GM20431 (cell line): ENCODE results near the gene OR2H1.
"Not testable (repeated sequence)": the region's sequence is repeated elsewhere in the genome, so short reads cannot be mapped to it uniquely, and the experiment has no call there.

ENCODE experiments used
- in situ Hi-C: fragments of 300-500 bp; cut with MseI, MboI; formaldehyde crosslinking; loops from one replicate; pipeline ENCODE4 v1.15.0; 2020; ENCODE audit warnings: low sequenced_read_pairs; ENCODE audit not compliant: unreplicated experiment

OR2H1 gene

GRCh38 chr6:29456971-29457370 lies at the start of gene OR2H1, which contains the start of gene OR11A1:
TSS of gene OR2H1 (plus strand) at chr6:29457155. CDS start at chr6:29461770, 4,615 bp downstream.
TSS of gene OR11A1 (minus strand) at chr6:29457071. CDS start at chr6:29427641, 29,430 bp downstream.
- in situ Hi-C loops, result no loop called here

GRCh38 chr6:29414588-29414987 lies 42.4 kb upstream of the OR2H1 start, which contains the start of gene OR12D1:
TSS of gene OR12D1 (plus strand) at chr6:29414928.
- in situ Hi-C loops, result no loop called here

- in situ Hi-C loops, result no loop called here
These were observed 37.4 kb upstream of the OR2H1 start for GRCh38 chr6:29419516-29419915.

DNA sequence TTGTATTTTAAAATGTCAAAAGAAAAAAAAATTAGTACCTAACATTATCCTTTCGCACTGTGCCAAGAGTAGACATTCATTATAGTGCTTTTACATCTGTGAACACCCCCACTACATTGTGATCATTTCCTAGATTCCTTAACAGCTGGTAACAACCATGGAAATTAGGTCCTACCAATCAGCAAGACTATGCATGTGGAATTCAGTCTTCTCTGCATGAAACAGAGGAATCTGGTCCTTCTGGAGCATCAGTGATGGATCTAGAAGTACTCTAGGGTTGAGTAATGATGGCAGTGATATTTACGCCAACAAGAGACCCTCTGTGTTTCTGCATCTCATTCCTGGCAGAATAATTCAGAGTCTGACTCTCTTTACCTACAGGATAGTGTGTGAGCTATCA lies 32.8 kb upstream of the OR2H1 start:
- in situ Hi-C loops, result no loop called here

DNA sequence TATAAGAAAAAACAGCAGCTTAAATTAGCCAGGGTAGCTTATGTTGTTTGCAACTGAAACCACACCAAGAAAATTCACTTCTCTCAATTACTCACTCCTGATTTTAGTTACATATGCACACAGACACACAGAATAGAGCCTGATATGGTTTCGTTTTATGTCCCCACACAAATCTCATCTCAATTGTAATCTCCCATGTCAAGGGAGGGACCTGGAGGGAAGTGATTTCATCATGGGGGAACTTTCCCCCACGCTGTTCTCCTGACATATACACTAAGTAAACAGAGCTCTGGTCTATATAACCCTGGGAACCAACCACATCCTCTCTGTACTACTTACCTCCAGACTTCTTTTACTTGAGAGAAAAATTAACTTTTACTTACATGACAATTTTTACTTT lies 32.4 kb upstream of the OR2H1 start:
- in situ Hi-C loops, result no loop called here

DNA sequence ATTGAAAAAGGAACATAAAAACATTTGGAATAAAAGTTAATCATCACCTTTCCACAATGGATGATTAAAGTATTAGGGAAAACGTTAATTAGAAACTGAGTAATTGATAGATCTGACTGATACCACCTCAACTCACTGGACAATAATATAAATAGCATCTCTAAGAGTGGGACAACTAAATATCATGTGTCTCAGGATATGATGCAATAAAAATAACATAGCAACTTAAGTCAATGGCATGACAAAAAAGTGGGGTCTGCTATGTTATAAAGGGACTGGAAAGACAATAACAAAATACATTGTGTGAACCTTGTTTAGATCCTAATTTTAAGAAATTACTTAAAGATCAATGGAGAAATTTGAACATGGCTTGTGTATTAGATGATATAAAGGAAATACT lies 31.9 kb upstream of the OR2H1 start:
- in situ Hi-C loops, result no loop called here

DNA sequence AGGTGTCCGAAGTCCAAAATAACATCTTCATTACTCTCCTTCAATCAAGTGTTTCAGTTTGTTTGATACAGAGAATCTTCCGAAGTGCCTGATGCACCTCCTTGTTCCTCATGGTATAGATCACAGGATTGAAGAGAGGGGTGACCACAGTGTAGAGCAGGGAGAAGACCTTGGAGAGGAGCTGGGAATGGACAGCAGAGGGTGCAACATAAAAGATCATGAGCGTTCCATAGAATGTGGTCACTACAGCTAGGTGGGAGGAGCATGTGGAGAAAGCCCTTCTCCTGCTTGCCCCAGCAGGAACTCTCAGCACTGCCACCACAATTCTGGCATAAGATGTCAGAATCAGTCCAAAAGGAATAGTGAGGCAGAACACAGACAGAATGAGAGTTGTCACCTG lies 30.3 kb upstream of the OR2H1 start:
- in situ Hi-C loops, result no loop called here

DNA sequence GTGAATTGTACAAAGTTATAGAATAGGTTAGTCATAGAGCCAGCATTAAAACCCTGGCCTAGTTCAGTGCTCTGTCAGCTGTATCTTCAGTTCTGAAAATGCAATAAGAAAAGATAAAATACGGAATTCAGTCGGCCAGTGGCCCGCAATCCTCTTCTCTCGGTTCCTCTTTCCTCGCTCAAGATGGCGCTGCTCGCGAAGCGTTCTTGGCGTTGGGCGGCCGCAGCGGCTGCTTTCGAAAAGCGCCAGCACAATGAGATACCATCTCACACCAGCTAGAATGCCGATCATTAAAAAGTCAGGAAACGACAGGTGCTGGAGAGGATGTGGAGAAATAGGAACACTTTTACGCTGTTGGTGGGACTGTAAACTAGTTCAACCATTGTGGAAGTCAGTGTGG lies 20.2 kb upstream of the OR2H1 start:
- in situ Hi-C loops, result not testable (repeated sequence)

GRCh38 chr6:29439006-29439405 lies 17.9 kb upstream of the OR2H1 start, which contains the start of gene OR10C1:
TSS of gene OR10C1 (plus strand) at chr6:29439306. CDS start at chr6:29440016, 710 bp downstream.
- in situ Hi-C loops, result no loop called here

DNA sequence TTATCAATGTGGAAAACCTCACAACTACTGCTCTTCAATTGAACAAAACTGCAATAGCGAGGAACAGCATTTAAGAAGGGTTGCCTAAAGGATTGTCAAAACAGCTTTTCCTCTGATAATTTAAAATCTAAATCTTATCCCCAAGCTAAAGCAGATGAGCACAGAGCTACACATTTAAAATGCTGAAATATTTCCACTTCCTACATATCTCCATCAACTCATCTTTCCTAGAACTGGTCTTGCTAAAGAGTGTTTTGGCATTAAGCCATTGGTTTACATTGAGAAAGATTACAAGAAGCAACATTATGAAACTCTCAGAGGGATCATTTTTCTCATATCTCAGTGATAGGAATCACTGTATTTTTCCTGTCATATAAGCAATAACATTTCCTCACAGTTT lies 14.2 kb upstream of the OR2H1 start:
- in situ Hi-C loops, result no loop called here

GRCh38 chr6:29444031-29444430 lies 12.9 kb upstream of the OR2H1 start:
- in situ Hi-C loops, result not testable (repeated sequence)

DNA sequence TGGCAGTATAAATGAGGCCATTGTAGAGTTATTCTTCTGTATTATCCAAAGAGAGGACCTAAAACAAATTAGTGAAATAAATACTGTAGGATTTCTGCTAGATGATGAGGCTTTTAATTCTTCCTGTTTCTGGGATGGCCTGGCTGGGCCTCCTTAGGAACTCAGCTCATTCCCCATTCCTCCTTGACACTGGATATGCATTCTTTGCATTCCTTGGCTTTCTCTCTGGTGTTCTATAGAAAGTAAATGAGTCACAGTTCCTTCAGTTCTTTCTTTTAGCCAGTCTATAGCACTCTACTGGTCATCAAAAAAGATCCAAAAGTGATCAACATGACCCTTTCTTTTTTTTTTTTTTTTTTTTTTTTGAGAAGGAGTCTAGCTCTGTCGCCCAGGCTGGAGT lies 9.3 kb upstream of the OR2H1 start:
- in situ Hi-C loops, result no loop called here

DNA sequence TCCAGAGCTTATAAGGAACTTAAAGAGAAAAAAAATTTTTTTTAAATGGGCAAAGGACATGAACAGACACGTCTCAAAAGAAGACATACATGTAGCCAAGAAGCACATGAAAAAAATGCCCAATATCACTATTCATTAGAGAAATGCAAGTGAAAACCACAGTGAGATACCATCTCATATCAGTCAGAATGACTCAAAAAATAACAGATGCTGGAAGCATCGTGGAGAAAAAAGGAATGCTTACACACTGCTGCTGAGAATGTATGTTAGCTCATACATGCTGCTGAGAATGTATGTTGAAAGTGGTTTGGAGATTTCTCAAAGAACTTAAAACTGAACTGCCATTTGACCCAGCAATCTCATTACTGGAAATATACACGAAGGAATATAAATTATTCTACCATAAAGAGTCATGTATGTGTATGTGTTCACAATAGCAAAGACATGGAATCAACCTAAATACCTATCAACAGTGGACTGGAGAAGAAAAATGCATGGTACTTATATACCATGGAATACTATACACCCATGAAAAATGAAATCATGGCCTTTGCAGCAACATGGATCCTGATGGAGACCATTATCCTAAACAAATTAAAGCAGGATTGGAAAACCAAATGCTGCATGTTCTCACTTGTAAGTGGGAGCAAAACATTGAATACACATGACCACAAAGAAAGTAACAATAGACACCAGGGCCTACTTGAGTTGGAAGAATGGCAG lies 5.3 kb upstream of the OR2H1 start:
- in situ Hi-C loops, result no loop called here

- in situ Hi-C loops, result no loop called here
These were observed 4.3 kb downstream of the OR2H1 start for GRCh38 chr6:29461021-29461814.

DNA sequence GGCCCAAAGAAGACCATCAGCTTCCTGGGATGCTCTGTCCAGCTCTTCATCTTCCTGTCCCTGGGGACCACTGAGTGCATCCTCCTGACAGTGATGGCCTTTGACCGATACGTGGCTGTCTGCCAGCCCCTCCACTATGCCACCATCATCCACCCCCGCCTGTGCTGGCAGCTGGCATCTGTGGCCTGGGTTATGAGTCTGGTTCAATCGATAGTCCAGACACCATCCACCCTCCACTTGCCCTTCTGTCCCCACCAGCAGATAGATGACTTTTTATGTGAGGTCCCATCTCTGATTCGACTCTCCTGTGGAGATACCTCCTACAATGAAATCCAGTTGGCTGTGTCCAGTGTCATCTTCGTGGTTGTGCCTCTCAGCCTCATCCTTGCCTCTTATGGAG lies 5.1 kb downstream of the OR2H1 start:
- in situ Hi-C loops, result no loop called here

DNA sequence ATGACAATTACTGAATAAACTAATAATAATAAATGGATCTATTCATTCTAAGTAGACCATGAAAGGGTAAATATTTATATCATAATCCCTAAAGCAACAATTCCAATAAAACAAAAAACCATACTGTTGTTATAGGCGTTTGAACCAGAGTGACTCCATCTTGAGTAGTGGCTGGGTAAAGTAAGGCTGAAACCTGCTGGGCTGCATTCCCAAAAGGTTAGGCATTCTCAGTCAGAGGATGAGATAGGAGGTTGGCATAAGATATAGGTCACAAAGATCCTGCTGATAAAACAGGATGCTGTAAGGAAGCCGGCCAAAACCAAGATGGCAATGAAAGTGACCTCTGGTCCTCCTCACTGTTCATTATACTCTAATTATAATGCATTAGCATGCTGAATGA lies 8.3 kb downstream of the OR2H1 start:
- in situ Hi-C loops, result no loop called here

DNA sequence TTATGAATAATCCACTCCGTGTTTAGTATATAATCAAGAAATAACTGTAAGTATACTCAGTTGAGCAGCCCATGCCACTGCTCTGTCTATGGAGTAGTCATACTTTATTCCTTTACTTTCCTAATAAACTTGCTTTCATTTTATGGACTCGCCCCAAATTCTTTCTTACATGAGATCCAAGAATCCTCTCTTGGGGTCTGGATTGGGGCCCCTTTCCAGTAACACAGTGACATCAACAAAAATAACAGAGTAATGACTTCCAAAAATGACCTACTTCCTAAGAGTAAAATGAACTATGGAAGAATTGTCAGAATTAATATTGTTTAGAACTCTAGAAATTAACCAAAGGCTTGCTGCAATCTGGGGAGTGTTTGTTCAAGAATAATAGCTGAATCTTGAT lies 8.8 kb downstream of the OR2H1 start:
- in situ Hi-C loops, result no loop called here

DNA sequence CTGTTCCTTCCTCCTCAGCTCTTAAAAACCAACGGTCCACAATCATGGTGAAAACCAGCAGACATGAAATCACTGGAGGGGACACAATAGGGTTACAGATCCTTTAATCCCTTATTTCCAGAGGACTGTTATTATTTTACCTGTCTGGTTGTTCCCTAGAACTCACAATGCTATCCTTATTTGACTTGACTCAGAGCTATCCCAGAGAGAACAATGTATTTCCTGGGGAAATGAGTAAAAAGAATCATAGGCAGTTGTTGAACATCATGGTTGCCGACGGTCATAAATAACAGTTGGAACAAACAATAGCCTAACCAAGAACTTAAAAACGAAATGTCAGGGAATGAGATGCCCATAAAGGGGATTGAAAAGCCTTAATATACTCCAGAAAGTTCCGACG lies 9.3 kb downstream of the OR2H1 start:
- in situ Hi-C loops, result no loop called here

- in situ Hi-C loops, result no loop called here
These were observed 18.0 kb downstream of the OR2H1 start for GRCh38 chr6:29474996-29475395.

GRCh38 chr6:29477923-29478450 lies 21.0 kb downstream of the OR2H1 start:
- in situ Hi-C loops, result no loop called here

GRCh38 chr6:29478740-29479139 lies 21.8 kb downstream of the OR2H1 start:
- in situ Hi-C loops, result no loop called here
